SKM-1 (cell line): ENCODE results near the gene RXYLT1.
A peak's percentile ranks its signal among the peaks of the same experiment; 100 is the strongest.
"Not testable (repeated sequence)": the region's sequence is repeated elsewhere in the genome, so short reads cannot be mapped to it uniquely, and the experiment has no call there.

ENCODE experiments used
- DNase-seq: peaks from one replicate; lab custom pipeline; 2025; ENCODE audit not compliant: unreplicated experiment; lab: John Stamatoyannopoulos, UW

Gene RXYLT1, protein sequence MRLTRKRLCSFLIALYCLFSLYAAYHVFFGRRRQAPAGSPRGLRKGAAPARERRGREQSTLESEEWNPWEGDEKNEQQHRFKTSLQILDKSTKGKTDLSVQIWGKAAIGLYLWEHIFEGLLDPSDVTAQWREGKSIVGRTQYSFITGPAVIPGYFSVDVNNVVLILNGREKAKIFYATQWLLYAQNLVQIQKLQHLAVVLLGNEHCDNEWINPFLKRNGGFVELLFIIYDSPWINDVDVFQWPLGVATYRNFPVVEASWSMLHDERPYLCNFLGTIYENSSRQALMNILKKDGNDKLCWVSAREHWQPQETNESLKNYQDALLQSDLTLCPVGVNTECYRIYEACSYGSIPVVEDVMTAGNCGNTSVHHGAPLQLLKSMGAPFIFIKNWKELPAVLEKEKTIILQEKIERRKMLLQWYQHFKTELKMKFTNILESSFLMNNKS

DNA sequence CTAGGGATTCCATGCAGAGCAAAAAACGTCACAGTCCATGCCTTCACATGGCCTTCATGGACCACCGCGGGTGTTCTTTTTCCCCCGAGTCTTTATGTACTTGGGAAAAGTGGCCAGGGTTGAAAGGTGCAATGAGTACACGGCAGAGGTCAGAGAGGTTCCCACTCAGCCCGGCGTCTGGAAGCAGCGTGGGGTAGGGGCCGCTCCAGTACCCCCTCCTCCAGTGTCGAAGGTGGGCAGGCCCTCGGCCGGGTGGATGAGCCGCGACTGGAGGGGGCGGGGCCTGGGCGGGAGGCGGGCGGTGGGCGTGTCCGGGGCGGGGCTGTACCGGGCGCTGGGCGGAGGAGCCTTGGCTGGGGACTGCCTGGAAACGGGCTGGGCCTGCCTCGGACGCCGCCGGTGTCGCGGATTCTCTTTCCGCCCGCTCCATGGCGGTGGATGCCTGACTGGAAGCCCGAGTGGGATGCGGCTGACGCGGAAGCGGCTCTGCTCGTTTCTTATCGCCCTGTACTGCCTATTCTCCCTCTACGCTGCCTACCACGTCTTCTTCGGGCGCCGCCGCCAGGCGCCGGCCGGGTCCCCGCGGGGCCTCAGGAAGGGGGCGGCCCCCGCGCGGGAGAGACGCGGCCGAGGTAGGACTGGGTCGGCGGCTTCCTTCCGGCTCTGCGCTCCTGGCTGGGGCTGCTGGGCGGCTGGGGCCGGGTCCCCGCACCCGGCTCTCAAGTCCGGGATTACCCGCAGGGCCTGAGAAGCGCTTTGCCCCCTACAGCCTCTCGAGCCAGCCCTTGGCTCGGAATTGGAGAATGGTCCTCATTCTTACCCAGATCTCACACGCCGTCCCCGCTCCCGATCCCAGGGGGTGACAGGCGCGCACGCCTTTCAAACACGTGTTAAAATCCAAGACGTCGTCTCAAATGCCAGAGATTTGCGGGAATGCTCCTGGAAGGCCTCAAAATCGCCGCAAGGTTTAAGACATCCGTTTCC, at the start of gene RXYLT1:
Gene RXYLT1, plus strand, starts transcription at position 412 of the 984 bp plus-strand sequence. Its CDS starts 52 bp downstream, at position 464.
- peak; percentile 4 for DNase-seq

DNA sequence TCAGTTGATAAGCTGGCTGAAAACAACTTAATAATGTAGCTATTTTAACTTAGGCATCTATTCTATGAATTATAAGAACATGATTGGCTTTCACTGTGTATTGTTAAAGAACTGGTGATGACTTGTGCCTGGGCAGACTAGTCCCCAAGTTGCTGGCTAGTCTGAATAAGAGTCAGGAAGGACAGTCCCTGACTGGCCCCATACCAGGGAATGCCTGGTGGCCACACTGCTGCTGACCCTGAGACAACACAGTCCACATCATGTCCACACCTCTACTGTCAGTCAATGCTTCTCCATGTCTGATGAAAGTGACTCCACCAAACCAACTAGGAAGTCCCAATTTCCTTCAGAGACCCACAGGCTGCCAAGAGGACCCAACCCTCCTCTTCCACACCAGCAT, 46.9 kb upstream of the RXYLT1 start:
- DNase-seq: not testable (repeated sequence)

GRCh38 chr12:63733585-63733984, 46.1 kb upstream of the RXYLT1 start:
- not testable (repeated sequence) for DNase-seq

GRCh38 chr12:63740551-63740950, 39.2 kb upstream of the RXYLT1 start:
- DNase-seq: not testable (repeated sequence)

- not testable (repeated sequence) for DNase-seq
These were observed 38.3 kb upstream of the RXYLT1 start for GRCh38 chr12:63741431-63741830.

- DNase-seq: not testable (repeated sequence)
These were observed 35.6 kb upstream of the RXYLT1 start for GRCh38 chr12:63744110-63744509.

DNA sequence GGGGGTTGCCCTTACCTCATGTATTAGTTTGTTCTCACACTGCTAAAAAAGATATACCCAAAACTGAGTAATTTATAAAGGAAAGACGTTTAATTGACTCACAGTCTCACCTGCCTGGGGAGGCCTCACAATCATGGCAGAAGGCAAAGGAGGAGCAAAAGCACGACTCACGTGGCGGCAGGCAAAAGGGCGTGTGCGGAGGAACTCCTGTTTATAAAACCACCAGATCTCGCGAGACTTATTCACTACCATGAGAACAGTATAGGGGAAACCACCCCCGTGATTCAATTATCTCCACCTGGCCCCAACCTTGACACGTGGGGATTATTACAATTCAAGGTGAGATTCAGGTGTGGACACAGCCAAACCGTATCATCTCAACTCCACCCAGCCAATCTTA, 33.2 kb upstream of the RXYLT1 start:
- not testable (repeated sequence) for DNase-seq

GRCh38 chr12:63747136-63747535, 32.6 kb upstream of the RXYLT1 start:
- DNase-seq: not testable (repeated sequence)

DNA sequence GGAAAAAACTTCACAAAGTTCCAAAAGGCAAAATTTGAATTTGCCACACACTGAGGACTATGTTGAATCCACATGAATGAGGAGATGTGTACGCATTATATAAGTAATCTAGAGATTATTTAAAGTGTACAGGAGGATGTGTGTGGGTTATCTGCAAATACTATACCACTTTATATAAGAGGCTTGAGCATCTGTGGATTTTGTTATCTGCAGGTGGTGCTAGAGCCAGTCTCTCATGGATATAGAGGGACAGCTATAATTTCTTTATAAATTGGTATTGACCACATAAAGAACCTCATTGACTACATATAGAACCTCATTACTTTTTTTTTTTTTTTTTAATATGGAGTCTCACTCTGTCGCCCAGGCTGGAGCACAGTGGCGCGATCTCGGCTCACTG, 32.2 kb upstream of the RXYLT1 start:
- no peak for DNase-seq

DNA sequence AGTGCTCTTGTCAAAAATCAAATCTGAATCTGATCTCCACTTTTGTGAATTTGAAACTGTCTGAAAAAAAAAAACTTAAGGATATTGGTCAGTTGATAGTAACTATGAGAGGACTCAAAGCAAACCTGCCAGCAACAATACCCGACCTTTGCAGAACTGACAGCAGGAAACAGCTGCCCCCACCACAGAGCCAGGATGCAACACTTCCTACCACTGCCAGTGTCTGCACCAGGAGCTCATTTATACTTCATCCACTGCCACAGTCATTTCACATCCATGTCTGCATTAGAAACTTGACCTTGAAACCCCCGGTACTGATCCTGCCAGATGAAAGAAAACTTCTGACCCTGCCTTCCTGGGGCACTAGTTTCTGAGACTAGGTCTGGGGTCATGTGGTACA, 27.4 kb upstream of the RXYLT1 start:
- no peak for DNase-seq

GRCh38 chr12:63752841-63753240, 26.9 kb upstream of the RXYLT1 start:
- no peak for DNase-seq

- no peak for DNase-seq
These were observed 26.0 kb upstream of the RXYLT1 start for GRCh38 chr12:63753743-63754142.

GRCh38 chr12:63764481-63764880, 15.2 kb upstream of the RXYLT1 start:
- DNase-seq: no peak

DNA sequence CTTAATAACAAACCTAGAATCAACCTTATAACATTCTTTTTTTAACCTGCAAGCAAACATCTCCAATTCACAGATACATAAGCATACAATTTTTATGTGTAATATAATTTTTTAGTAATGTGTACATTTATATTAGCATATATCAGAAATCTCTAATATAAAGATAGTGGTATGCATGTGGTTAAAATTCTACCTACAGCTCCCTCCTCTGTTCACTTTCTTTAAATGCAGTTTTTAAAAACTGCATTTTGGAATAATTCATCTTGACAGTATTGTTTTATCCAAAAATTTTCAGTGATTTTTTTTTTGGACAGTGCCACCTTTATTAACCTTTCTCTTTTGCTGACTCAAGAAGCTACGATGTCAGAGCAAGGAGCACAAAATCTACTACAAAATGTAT, 13.2 kb upstream of the RXYLT1 start:
- DNase-seq: no peak

DNA sequence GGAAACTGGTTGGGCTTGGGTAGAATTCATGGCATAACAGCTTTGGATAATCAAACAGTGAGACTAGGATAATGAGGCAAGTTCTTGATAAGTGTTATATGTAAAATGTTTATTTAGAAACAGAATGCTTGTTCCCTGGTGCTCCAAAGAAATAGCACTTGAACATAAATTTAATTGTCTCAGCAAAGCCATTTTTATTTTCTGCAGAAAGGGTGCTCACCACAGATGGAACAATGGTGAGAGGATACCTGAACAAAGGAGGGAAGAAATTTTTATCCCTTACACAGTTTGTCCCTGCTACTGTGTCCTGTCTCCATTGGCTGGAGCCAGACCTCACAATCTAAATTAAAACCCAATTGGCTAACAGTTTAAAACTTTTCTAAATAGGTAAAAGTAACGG, 9.3 kb upstream of the RXYLT1 start:
- no peak for DNase-seq

DNA sequence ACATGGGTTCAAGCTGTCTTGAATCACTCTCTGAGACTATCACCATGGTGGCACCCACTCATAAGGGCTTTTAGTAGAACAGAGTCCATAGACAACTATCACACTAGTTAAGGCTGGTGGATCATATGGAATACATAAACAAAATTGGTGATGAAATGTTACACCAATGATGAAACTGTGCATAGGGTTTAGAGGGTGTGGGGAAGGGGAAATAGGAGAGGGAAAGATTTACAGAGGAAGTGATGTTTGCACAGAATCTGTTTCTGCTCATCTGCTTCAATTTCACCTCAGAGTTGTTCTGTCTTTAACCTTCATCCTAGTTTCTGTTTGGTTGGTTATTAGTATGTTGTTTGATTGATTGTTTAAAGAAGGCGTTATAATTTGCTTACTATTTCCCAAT, 2.4 kb upstream of the RXYLT1 start:
- peak; percentile 21 for DNase-seq

DNA sequence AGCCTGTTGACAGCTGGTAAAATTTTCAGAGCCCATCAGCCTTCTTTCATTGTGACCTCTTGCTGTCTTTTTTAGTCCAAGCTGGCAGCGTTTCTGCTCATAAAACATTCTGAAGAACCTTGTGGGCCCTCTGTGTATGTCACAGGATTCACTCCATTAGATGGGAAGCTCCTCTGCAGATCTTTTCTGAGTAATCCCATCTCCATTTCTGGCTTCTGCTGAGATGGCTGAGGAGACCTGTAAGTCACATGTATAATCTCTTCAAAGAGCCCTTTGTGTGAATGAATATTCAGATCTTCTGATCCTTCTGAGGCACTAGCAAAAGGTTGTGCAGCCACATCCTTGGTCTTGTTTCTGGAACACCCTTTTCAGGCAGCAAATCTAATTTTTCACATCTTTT, 2.8 kb downstream of the RXYLT1 start:
- DNase-seq: no peak

- DNase-seq: no peak
These were observed 7.6 kb downstream of the RXYLT1 start for GRCh38 chr12:63787306-63787705.

DNA sequence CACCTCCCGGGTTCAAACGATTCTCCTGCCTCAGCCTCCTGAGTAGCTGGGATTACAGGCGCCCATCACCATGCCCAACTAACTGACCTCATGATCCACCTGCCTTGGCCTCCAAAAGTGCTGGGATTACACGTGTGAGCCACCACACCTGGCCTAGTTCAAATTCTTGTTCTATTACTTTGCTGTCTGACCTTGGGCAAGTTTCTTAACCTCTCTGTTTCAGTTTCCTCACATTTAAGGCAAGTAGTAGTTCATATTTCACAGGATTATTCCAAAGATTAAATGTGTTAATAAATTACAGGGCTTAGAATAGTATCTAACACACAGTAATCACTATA, 10.9 kb downstream of the RXYLT1 start:
- DNase-seq: no peak

GRCh38 chr12:63792338-63792737, 12.6 kb downstream of the RXYLT1 start:
- DNase-seq: no peak

- no peak for DNase-seq
These were observed 15.5 kb downstream of the RXYLT1 start for GRCh38 chr12:63795032-63795687.
